Breast epithelium (tissue), 3 donors: ENCODE measurements around the gene MICAL2.

Experiments
- CTCF ChIP-seq, 3 donors: fragments of 450-650 bp; IDR thresholded peaks; one replicate each; pipeline ENCODE4 v1.5.1; 2016 to 2017; ENCODE audit warnings: antibody characterized with exemption in 3 of 3, mild to moderate bottlenecking in 3 of 3, moderate library complexity in 3 of 3
- POLR2A ChIP-seq: fragments of 450-650 bp; IDR thresholded peaks from one replicate; pipeline ENCODE4 v1.6.1; 2016; ENCODE audit warnings: antibody characterized with exemption, mild to moderate bottlenecking, moderate library complexity

GRCh38 chr11:12105471-12105870, 4.9 kb upstream of the MICAL2 start:
- TF ChIP-seq POLR2A (no peak), CTCF (IDR thresholded peaks at IDR 0.05) (no peak)
